ENCODE results near the gene ABHD16A. TPM values are rescaled to one million over a fixed set of nuclear protein-coding genes. Genes with fewer than 3 reads are reported as not detected.

Gene ABHD16A
- total and polyA plus RNA-seq, 2 of the 13 experiments (the other 11 are each of a cell fraction or from before 2014, with no cell fraction given): 43.5 to 45.4 TPM

GRCh38 chr6:31664790-31665500 is 38.2 kb downstream of the ABHD16A start, which contains the start of gene GPANK1 (continued):
- TF ChIP-seq ZNF230 (CRISPR knock-in tag; IDR thresholded peaks at IDR 0.05) (0 out of 2 replicates have a peak, but pooled peaks have one; percentile 20), ETS1 (CRISPR knock-in tag; IDR thresholded peaks at IDR 0.05) (no peak), ZNF3 (CRISPR knock-in tag; IDR thresholded peaks at IDR 0.05) (no peak), GFI1 (CRISPR knock-in tag; IDR thresholded peaks at IDR 0.05; ENCODE audit: borderline replicate concordance) (no peak; the same call in 1 of the 2 replicates), PRPF4 (IDR thresholded peaks at IDR 0.05; ENCODE audit: low read depth, low read length, poor library complexity, severe bottlenecking) (no peak), TEAD2 (CRISPR knock-in tag; IDR thresholded peaks at IDR 0.05) (no peak), ZNF276 (CRISPR knock-in tag; IDR thresholded peaks at IDR 0.05; ENCODE audit: low read depth) (no peak; the same call in 1 of the 2 replicates), ZMAT5 (CRISPR knock-in tag; IDR thresholded peaks at IDR 0.05; ENCODE audit: borderline replicate concordance, low read depth) (no peak), MTF2 (CRISPR knock-in tag; IDR thresholded peaks at IDR 0.05; ENCODE audit: borderline replicate concordance) (0 out of 2 replicates have a peak, but pooled peaks have one; percentile 67), ZNF775 (CRISPR knock-in tag; IDR thresholded peaks at IDR 0.05; ENCODE audit: borderline replicate concordance) (no peak), ZBTB42 (CRISPR knock-in tag; IDR thresholded peaks at IDR 0.05) (no peak)
- TF ChIP-seq, protein P1, sequence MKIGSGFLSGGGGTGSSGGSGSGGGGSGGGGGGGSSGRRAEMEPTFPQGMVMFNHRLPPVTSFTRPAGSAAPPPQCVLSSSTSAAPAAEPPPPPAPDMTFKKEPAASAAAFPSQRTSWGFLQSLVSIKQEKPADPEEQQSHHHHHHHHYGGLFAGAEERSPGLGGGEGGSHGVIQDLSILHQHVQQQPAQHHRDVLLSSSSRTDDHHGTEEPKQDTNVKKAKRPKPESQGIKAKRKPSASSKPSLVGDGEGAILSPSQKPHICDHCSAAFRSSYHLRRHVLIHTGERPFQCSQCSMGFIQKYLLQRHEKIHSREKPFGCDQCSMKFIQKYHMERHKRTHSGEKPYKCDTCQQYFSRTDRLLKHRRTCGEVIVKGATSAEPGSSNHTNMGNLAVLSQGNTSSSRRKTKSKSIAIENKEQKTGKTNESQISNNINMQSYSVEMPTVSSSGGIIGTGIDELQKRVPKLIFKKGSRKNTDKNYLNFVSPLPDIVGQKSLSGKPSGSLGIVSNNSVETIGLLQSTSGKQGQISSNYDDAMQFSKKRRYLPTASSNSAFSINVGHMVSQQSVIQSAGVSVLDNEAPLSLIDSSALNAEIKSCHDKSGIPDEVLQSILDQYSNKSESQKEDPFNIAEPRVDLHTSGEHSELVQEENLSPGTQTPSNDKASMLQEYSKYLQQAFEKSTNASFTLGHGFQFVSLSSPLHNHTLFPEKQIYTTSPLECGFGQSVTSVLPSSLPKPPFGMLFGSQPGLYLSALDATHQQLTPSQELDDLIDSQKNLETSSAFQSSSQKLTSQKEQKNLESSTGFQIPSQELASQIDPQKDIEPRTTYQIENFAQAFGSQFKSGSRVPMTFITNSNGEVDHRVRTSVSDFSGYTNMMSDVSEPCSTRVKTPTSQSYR (CRISPR knock-in tag; IDR thresholded peaks at IDR 0.05; ENCODE audit: borderline replicate concordance): peak; percentile 33; the same call in 1 of the 2 replicates
- TF ChIP-seq, protein P2, sequence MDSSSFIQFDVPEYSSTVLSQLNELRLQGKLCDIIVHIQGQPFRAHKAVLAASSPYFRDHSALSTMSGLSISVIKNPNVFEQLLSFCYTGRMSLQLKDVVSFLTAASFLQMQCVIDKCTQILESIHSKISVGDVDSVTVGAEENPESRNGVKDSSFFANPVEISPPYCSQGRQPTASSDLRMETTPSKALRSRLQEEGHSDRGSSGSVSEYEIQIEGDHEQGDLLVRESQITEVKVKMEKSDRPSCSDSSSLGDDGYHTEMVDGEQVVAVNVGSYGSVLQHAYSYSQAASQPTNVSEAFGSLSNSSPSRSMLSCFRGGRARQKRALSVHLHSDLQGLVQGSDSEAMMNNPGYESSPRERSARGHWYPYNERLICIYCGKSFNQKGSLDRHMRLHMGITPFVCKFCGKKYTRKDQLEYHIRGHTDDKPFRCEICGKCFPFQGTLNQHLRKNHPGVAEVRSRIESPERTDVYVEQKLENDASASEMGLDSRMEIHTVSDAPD (CRISPR knock-in tag; IDR thresholded peaks at IDR 0.05): no peak
- TF ChIP-seq, protein P3, sequence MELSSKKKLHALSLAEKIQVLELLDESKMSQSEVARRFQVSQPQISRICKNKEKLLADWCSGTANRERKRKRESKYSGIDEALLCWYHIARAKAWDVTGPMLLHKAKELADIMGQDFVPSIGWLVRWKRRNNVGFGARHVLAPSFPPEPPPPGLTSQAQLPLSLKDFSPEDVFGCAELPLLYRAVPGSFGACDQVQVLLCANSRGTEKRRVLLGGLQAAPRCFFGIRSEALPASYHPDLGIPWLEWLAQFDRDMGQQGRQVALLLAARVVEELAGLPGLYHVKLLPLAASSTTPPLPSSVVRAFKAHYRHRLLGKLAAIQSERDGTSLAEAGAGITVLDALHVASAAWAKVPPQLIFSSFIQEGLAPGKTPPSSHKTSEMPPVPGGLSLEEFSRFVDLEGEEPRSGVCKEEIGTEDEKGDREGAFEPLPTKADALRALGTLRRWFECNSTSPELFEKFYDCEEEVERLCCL (CRISPR knock-in tag; IDR thresholded peaks at IDR 0.05; ENCODE audit: borderline replicate concordance): no peak
- TF ChIP-seq, protein P4, sequence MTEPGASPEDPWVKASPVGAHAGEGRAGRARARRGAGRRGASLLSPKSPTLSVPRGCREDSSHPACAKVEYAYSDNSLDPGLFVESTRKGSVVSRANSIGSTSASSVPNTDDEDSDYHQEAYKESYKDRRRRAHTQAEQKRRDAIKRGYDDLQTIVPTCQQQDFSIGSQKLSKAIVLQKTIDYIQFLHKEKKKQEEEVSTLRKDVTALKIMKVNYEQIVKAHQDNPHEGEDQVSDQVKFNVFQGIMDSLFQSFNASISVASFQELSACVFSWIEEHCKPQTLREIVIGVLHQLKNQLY (CRISPR knock-in tag; IDR thresholded peaks at IDR 0.05): peak; percentile 43; the same call in 1 of the 2 replicates
- TF ChIP-seq, protein P5, sequence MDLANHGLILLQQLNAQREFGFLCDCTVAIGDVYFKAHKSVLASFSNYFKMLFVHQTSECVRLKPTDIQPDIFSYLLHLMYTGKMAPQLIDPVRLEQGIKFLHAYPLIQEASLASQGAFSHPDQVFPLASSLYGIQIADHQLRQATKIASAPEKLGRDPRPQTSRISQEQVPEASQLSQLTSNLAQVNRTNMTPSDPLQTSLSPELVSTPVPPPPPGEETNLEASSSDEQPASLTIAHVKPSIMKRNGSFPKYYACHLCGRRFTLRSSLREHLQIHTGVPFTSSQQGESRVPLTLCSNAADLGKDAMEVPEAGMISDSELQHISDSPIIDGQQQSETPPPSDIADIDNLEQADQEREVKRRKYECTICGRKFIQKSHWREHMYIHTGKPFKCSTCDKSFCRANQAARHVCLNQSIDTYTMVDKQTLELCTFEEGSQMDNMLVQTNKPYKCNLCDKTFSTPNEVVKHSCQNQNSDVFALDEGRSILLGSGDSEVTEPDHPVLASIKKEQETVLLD (CRISPR knock-in tag; IDR thresholded peaks at IDR 0.05; ENCODE audit: low read depth): peak; percentile 82
